Measurements from ENCODE around the gene CCNY. TPM values are rescaled to one million over a fixed set of nuclear protein-coding genes. Genes with fewer than 3 reads are reported as not detected.

CCNY gene
- total and polyA plus RNA-seq, 2 of the 13 experiments (the other 11 are each of a cell fraction or from before 2014, with no cell fraction given): 48.2 to 54.7 TPM

DNA sequence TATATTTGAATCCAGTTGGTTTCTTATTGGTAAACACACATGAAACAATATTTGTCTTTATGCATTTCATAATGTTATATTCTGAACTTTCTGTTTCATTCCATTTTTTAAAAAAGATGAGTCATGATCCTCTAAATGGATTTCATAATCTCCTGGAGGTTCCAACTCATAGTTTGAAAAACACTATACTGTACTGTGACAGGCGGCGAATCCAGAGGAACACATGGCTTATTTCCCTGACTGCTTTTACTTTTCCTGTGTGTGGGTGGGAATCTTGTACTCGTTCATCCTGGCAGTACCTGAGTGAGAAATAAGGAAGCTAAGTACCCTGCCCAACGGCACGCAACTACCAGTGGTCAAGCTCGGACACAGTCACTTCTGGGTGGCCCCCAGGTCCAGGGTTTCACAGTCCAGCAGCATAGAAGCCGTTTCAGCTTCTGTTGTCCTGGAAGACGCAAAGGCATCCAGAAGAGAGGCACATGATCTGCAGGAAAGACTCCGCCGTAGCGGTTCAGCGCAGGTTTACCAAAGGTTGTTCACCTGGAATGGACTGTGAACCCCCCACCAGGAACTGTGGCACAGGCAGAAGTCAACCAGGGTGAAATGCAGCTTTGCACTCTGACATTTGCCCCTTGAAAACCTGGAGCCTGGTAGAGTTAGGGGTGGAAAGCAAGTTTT is 117.7 kb downstream of the CCNY start (continued):
- TF ChIP-seq AGO1 (IDR thresholded peaks at IDR 0.05; ENCODE audit: low read depth, low read length, poor library complexity, severe bottlenecking) (no peak), PPARG (CRISPR knock-in tag; conservative IDR thresholded peaks at IDR 0.05) (no peak), ARHGAP35 (CRISPR knock-in tag; IDR thresholded peaks at IDR 0.05; ENCODE audit: borderline replicate concordance) (no peak)

DNA sequence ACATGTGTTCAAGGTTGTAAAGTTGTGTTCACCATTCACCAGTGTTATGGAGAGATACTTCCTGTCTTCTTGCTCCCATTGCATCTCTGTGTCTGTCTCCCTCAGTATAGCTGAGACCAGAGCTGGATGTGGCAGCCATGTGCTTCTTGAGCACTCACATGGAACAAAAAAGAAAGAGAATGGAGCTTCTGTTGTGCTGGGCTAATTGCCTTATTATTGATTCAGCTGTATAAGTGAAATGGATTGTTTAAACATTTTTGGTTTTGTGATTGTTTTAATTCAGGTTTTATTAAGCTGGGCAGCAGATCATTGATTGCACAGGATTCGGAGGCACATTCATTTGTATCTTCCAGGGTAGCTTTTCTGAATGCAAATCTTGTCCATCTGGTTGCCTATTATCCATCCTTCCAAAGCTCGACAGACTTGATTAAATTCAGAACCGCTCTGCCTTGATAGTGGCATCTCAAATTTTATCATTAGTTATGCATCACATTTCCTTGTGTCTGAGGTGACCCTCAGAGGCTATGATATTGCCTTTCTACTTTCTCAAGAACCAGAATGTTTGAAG is 119.9 kb downstream of the CCNY start:
- H4K20me1 ChIP-seq (ENCODE audit: insufficient read depth, low read length): peaks cover 6% of the 10 kb centered on the region
- peaks cover 45% of the 10 kb centered on the region for H3K4me1 ChIP-seq (ENCODE audit: insufficient read depth, low read length)
- H3K27me3 ChIP-seq (ENCODE audit: control insufficient read depth in 1 of 2, insufficient read depth in 2 of 2, low read length in 2 of 2): no peaks in the 10 kb centered on the region
- no peak for FAIRE-seq
- ChIA-PET POLR2A (no interaction called here), CTCF (ENCODE audit: low intra/inter-chr PET ratio, low total read pairs) (no interaction called here)
- peaks cover 0 to 3% of the 10 kb centered on the region in 2 experiments; a peak in 2 of 5 replicates for H3K36me3 ChIP-seq (replicated peaks in 1 of 2; ENCODE audit: control insufficient read depth in 1 of 2, insufficient read depth in 2 of 2, low read length in 2 of 2)
- H3K4me2 ChIP-seq (ENCODE audit: low read depth, low read length): no peak overlapping the region
- intact Hi-C loops (cut with micrococcal nuclease; ENCODE audit: unreplicated experiment): loop anchor here (5.0 kb wide), 1 partner anchor 41 kb away; no protein-coding TSS in a partner anchor
- H3K9me3 ChIP-seq (ENCODE audit: low read length): no peaks in the 10 kb centered on the region
- TF ChIP-seq ZSCAN21 (CRISPR knock-in tag; IDR thresholded peaks at IDR 0.05; ENCODE audit: borderline replicate concordance) (no peak), SP2 (CRISPR knock-in tag; IDR thresholded peaks at IDR 0.05) (no peak), GATAD2A (CRISPR knock-in tag; IDR thresholded peaks at IDR 0.05) (no peak), ARHGAP35 (CRISPR knock-in tag; IDR thresholded peaks at IDR 0.05; ENCODE audit: borderline replicate concordance) (no peak), CBX5 (CRISPR knock-in tag; IDR thresholded peaks at IDR 0.05; ENCODE audit: borderline replicate concordance) (no peak), ZNF263 (CRISPR knock-in tag; IDR thresholded peaks at IDR 0.05) (no peak), FOXP1 (IDR thresholded peaks at IDR 0.05) (no peak), FOXP1 (CRISPR knock-in tag; IDR thresholded peaks at IDR 0.05) (no peak), ZNF878 (CRISPR knock-in tag; IDR thresholded peaks at IDR 0.05) (no peak), PTBP1 (IDR thresholded peaks at IDR 0.05; ENCODE audit: low read depth, low read length, poor library complexity, severe bottlenecking) (no peak), ZNF841 (CRISPR knock-in tag; IDR thresholded peaks at IDR 0.05; ENCODE audit: borderline replicate concordance) (no peak), KAT8 (CRISPR knock-in tag; IDR thresholded peaks at IDR 0.05) (no peak), ZNF83 (CRISPR knock-in tag; IDR thresholded peaks at IDR 0.05; ENCODE audit: borderline replicate concordance) (no peak), ZBTB21 (CRISPR knock-in tag; IDR thresholded peaks at IDR 0.05) (no peak), DNMT3B (CRISPR knock-in tag; conservative IDR thresholded peaks at IDR 0.05) (no peak), ZEB1 (IDR thresholded peaks at IDR 0.05; ENCODE audit: insufficient replicate concordance, low read depth) (no peak), ZNF44 (CRISPR knock-in tag; IDR thresholded peaks at IDR 0.05) (no peak), YY1 (IDR thresholded peaks at IDR 0.05; ENCODE audit: insufficient read depth, insufficient replicate concordance, low read depth, low read length) (no peak), TEAD2 (CRISPR knock-in tag; IDR thresholded peaks at IDR 0.05) (no peak)
- TF ChIP-seq, protein P1, sequence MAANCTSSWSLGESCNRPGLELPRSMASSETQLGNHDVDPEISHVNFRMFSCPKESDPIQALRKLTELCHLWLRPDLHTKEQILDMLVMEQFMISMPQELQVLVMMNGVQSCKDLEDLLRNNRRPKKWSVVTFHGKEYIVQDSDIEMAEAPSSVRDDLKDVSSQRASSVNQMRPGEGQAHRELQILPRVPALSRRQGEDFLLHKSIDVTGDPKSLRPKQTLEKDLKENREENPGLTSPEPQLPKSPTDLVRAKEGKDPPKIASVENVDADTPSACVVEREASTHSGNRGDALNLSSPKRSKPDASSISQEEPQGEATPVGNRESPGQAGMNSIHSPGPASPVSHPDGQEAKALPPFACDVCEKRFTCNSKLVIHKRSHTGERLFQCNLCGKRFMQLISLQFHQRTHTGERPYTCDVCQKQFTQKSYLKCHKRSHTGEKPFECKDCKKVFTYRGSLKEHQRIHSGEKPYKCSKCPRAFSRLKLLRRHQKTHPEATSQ (CRISPR knock-in tag; IDR thresholded peaks at IDR 0.05; ENCODE audit: borderline replicate concordance): no peak
- TF ChIP-seq, protein P2, sequence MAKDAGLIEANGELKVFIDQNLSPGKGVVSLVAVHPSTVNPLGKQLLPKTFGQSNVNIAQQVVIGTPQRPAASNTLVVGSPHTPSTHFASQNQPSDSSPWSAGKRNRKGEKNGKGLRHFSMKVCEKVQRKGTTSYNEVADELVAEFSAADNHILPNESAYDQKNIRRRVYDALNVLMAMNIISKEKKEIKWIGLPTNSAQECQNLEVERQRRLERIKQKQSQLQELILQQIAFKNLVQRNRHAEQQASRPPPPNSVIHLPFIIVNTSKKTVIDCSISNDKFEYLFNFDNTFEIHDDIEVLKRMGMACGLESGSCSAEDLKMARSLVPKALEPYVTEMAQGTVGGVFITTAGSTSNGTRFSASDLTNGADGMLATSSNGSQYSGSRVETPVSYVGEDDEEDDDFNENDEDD (CRISPR knock-in tag; IDR thresholded peaks at IDR 0.05; ENCODE audit: borderline replicate concordance): no peak
- H3K4me3 ChIP-seq (replicated peaks in 1 of 3; ENCODE audit: insufficient read depth in 1 of 3, low read depth in 2 of 3, low read length in 3 of 3): no peak overlapping the region
- no peak overlapping the region for H3K9ac ChIP-seq (ENCODE audit: insufficient read depth, low read depth, low read length)
- no peak for ATAC-seq
- BruUV-seq (replicated peaks): no TSS peak
- no peak overlapping the region for H3K27ac ChIP-seq (ENCODE audit: extremely low read length, insufficient read depth, low read length)
- no peak for DNase-seq (ENCODE audit: low spot score)
- no peak overlapping the region for H2AFZ ChIP-seq (ENCODE audit: low read length)
- H3K79me2 ChIP-seq (ENCODE audit: insufficient read depth, low read length): peaks cover 81% of the 10 kb centered on the region
- in situ Hi-C loops (cut with HindIII; ENCODE audit: extremely low pct_ligation_motif_present, low pct_unique_long_range_greater_than_20kb): no loop called here
- WGBS (ENCODE audit: low lambda C conversion rate): 98% methylated on average over 3 of the region's 3 CpGs

Data from HepG2 (cell line).